Muscle layer of duodenum (tissue), 2 donors: ENCODE data around the gene BRME1.

ENCODE experiments used
- H3K27ac ChIP-seq: one replicate; pipeline ENCODE4 v1.7.0; 2013; ENCODE audit warnings: mild to moderate bottlenecking, low read length
- H3K27me3 ChIP-seq: one replicate; pipeline ENCODE4 v1.7.0; 2013; ENCODE audit warnings: low read depth, mild to moderate bottlenecking, control low read depth, low read length
- H3K36me3 ChIP-seq, 2 donors: one replicate each; pipeline ENCODE4 v1.7.0; 2013; ENCODE audit warnings: low read length in 2 of 2, control low read depth in 1 of 2, mild to moderate bottlenecking in 1 of 2; ENCODE audit not compliant: insufficient read depth in 2 of 2, control insufficient read depth in 1 of 2
- H3K4me1 ChIP-seq, 2 donors: one replicate each; pipeline ENCODE4 v1.7.0; 2013; ENCODE audit warnings: low read length in 2 of 2, mild to moderate bottlenecking in 2 of 2, control low read depth in 1 of 2, moderate library complexity in 1 of 2; ENCODE audit not compliant: insufficient read depth in 2 of 2, control insufficient read depth in 1 of 2
- H3K4me3 ChIP-seq, 2 donors: one replicate each; pipeline ENCODE4 v1.7.0; 2013; ENCODE audit warnings: low read length in 2 of 2, low read depth in 1 of 2, mild to moderate bottlenecking in 1 of 2
- H3K9me3 ChIP-seq, 2 donors: one replicate each; pipeline ENCODE4 v1.7.0; 2013; ENCODE audit warnings: low read length in 2 of 2, control low read depth in 1 of 2, mild to moderate bottlenecking in 1 of 2; ENCODE audit not compliant: control insufficient read depth in 1 of 2
- donor health status: healthy.

Gene BRME1

DNA sequence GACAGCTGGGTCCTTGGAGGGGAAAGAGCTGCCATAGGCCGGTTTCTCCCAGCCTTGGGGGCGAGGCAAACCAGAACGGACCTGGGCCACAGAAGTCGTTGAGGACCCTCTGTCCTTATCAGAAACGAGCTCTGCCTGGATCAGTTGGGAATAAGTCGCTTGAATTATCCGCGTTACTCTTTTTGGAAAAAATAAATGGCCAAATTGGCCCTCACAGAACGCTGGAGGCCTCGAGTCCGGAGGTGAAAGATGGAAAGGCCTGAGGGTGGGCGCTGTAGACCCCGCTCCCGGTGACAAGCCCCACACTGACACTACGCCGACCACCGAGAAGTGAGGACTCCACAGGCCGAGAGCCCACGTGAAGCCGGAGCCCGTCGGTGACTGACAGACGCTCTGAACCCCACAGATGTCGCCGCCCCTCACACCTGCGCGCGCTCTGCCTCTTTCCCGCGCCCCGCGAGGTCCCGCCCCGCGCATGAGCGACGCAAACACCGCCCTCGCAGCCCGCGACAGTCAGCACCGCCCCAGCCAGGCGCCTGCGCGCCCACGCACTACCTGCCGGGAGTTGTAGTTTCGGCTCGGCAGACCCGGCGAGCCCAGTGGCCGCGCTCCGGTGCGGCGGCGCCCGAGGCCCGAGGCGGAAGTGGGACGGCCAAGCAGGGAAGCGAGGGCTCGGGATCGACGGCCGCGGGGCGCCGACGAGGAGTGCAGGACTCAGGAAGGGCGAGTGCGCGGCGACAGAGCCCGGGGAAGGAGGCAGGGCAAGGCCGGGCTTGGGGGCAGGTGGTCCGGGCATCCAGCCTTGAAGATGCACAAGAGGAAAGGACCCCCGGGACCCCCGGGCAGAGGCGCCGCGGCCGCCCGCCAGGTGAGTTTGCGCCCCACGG, at the start of gene BRME1, which contains the start of gene CC2D1A:
Gene BRME1 (minus strand): TSS at position 484 of the 887 bp plus-strand sequence. CDS start 1,225 bp downstream, outside the sequence.
Gene CC2D1A (plus strand): TSS at position 568 of the 887 bp plus-strand sequence. CDS start 241 bp downstream, at position 809.
- Histone ChIP-seq H3K27ac (peak within 1 kb of the TSS; percentile 58), H3K27me3 (no peaks in the 10 kb centered on the region), H3K36me3 (peaks cover 0 to 11% of the 10 kb centered on the region in 2 donors), H3K4me3 (peak within 1 kb of the TSS; percentile 75 to 85), H3K9me3 (no peaks in the 10 kb centered on the region), H3K4me1 (peaks cover 8 to 13% of the 10 kb centered on the region in 2 donors)

DNA sequence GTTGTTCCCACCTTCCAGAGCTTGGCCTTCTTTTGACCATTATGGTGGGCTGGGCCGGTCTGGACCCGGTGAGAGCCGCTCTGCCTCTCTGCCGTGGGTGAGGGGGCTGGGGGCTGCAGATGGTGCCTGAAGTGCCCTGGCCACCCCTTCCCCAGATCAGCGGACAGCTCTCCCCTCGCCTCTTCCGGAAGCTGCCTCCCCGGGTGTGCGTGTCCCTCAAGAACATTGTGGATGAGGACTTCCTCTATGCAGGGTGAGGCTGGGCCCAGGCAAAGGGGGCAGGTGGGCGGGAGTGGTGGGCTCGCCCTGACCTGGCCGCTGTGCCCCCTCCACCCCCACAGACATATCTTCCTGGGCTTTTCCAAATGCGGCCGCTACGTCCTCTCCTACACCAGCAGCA, 48.3 kb upstream of the BRME1 start:
- Histone ChIP-seq H3K27ac (no peak overlapping the region), H3K9me3 (no peaks in the 10 kb centered on the region), H3K27me3 (no peaks in the 10 kb centered on the region), H3K4me1 (peaks cover 7 to 15% of the 10 kb centered on the region in 2 donors), H3K4me3 (no peak overlapping the region), H3K36me3 (peaks cover 16 to 40% of the 10 kb centered on the region in 2 donors)

GRCh38 chr19:13952931-13953531, 47.1 kb upstream of the BRME1 start:
- Histone ChIP-seq H3K9me3 (no peaks in the 10 kb centered on the region), H3K27ac (peak overlapping the region; percentile 45), H3K4me1 (peaks cover 7 to 15% of the 10 kb centered on the region in 2 donors), H3K27me3 (no peaks in the 10 kb centered on the region), H3K4me3 (peak overlapping the region; percentile 75 to 76), H3K36me3 (peaks cover 11 to 36% of the 10 kb centered on the region in 2 donors)

GRCh38 chr19:13952154-13952930, 46.4 kb upstream of the BRME1 start, which contains the start of gene DCAF15:
Gene DCAF15, plus strand, starts transcription at chr19:13952509. Its CDS starts 4 bp downstream, at chr19:13952513.
- H3K27me3 ChIP-seq = no peaks in the 10 kb centered on the region
- H3K4me3 ChIP-seq = peak within 1 kb of the TSS; percentile 75 to 76
- peaks cover 11 to 29% of the 10 kb centered on the region in 2 donors for H3K36me3 ChIP-seq
- peak within 1 kb of the TSS; percentile 45 for H3K27ac ChIP-seq
- no peaks in the 10 kb centered on the region for H3K9me3 ChIP-seq
- peaks cover 7 to 15% of the 10 kb centered on the region in 2 donors for H3K4me1 ChIP-seq

DNA sequence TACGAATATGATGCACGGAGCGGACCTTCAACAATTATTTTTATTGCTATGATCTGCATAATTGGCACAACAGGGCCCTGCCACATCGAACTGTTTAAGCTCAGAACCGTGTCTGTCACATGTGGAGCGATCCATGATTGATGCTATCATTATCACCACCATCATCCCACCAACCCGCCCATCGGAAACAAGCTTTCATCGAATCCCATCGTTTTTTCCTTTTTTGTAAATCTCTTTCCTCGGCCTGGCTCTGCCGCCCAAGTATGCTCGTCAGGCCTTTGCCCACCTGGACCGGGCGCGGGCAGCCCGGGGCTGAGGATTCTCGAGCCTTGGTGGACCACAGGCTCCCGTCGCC, 45.9 kb upstream of the BRME1 start:
- Histone ChIP-seq H3K4me3 (peak overlapping the region; percentile 38 to 76), H3K27me3 (no peaks in the 10 kb centered on the region), H3K4me1 (peaks cover 7 to 15% of the 10 kb centered on the region in 2 donors), H3K9me3 (no peaks in the 10 kb centered on the region), H3K36me3 (peaks cover 6 to 23% of the 10 kb centered on the region in 2 donors), H3K27ac (no peak overlapping the region)

DNA sequence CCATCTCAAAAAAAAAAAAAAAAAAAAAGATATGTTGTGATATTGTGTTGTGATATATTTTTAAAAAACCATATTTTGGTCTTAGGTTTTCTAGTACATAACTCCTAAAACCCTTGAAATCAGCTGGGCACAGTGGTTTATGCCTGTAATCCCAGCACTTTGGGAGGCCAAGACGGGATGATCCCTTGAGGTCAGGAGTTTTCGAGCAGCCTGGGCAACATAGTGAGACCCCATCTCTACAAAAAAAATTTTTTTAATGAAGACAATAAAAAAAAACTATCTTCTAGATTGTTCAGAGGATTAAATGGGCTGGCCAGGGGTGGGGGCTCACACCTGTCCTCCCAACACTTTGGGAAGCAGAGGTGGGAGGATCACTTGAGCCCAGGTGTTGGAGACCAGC, 45.1 kb upstream of the BRME1 start:
- no peak overlapping the region for H3K4me3 ChIP-seq
- no peaks in the 10 kb centered on the region for H3K9me3 ChIP-seq
- H3K36me3 ChIP-seq = peaks cover 0 to 16% of the 10 kb centered on the region in 2 donors
- no peaks in the 10 kb centered on the region for H3K27me3 ChIP-seq
- H3K4me1 ChIP-seq = peaks cover 7 to 15% of the 10 kb centered on the region in 2 donors
- H3K27ac ChIP-seq = no peak overlapping the region

GRCh38 chr19:13946414-13946813, 40.5 kb upstream of the BRME1 start:
- H3K27ac ChIP-seq = no peak overlapping the region
- H3K4me1 ChIP-seq = no peaks in the 10 kb centered on the region
- no peaks in the 10 kb centered on the region for H3K27me3 ChIP-seq
- no peaks in the 10 kb centered on the region for H3K36me3 ChIP-seq
- no peak overlapping the region for H3K4me3 ChIP-seq
- no peaks in the 10 kb centered on the region for H3K9me3 ChIP-seq

GRCh38 chr19:13942023-13942684, 36.2 kb upstream of the BRME1 start:
- H3K4me3 ChIP-seq = no peak overlapping the region
- no peaks in the 10 kb centered on the region for H3K36me3 ChIP-seq
- H3K27ac ChIP-seq = no peak overlapping the region
- H3K27me3 ChIP-seq = peaks cover 5% of the 10 kb centered on the region
- H3K9me3 ChIP-seq = no peaks in the 10 kb centered on the region
- H3K4me1 ChIP-seq = no peaks in the 10 kb centered on the region

GRCh38 chr19:13938301-13939064, 32.6 kb upstream of the BRME1 start, which contains the start of gene PODNL1:
Gene PODNL1, minus strand, starts transcription at chr19:13938417. Its CDS starts 236 bp downstream, at chr19:13938181.
- Histone ChIP-seq H3K27ac (no peak within 1 kb of the TSS), H3K4me3 (no peak within 1 kb of the TSS), H3K36me3 (no peaks in the 10 kb centered on the region), H3K9me3 (no peaks in the 10 kb centered on the region), H3K4me1 (no peaks in the 10 kb centered on the region), H3K27me3 (peaks cover 5% of the 10 kb centered on the region)
